ENCODE data around the gene IGF2. TPM values are rescaled to one million over a fixed set of nuclear protein-coding genes. Genes with fewer than 3 reads are reported as not detected.
"Not testable (repeated sequence)": the region's sequence is repeated elsewhere in the genome, so short reads cannot be mapped to it uniquely, and the experiment has no call there.

The IGF2 gene
- polyA plus RNA-seq, 1 donor from 2014 or later = not detected

GRCh38 chr11:2126520-2127085 is 12.6 kb downstream of the IGF2 start:
- TF ChIP-seq EP300 (conservative IDR thresholded peaks at IDR 0.05; ENCODE audit: poor library complexity, severe bottlenecking) (no peak), REST (IDR thresholded peaks at IDR 0.05; ENCODE audit: borderline replicate concordance) (no peak), POLR2AphosphoS5 (IDR thresholded peaks at IDR 0.05) (no peak), SMC3 (conservative IDR thresholded peaks at IDR 0.05; ENCODE audit: poor library complexity) (no peak), CTCF (IDR thresholded peaks at IDR 0.05; ENCODE audit: poor library complexity, severe bottlenecking) (no peak), TAF1 (IDR thresholded peaks at IDR 0.05; ENCODE audit: low read depth) (no peak), RAD21 (conservative IDR thresholded peaks at IDR 0.05) (no peak), MXI1 (conservative IDR thresholded peaks at IDR 0.05; ENCODE audit: poor library complexity, severe bottlenecking) (no peak), EZH2 (IDR thresholded peaks at IDR 0.05; ENCODE audit: borderline replicate concordance, insufficient read depth, low read length, poor library complexity, severe bottlenecking) (no peak)
- no peak overlapping the region for H3K4me3 ChIP-seq (ENCODE audit: low read length)
- H3K79me2 ChIP-seq (replicated peaks; ENCODE audit: insufficient read depth, low read length) = no peaks in the 10 kb centered on the region
- no peak overlapping the region for H3K9ac ChIP-seq (ENCODE audit: low read length)
- no peaks in the 10 kb centered on the region for H4K20me1 ChIP-seq (ENCODE audit: insufficient read depth)
- H3K9me3 ChIP-seq (ENCODE audit: low read length) = no peaks in the 10 kb centered on the region
- H3K36me3 ChIP-seq (ENCODE audit: insufficient read depth, low read length) = no peaks in the 10 kb centered on the region
- no peak overlapping the region for H3K4me2 ChIP-seq (ENCODE audit: low read length)
- H2AFZ ChIP-seq (ENCODE audit: low read depth, low read length) = no peak overlapping the region
- no peaks in the 10 kb centered on the region for H3K27me3 ChIP-seq (ENCODE audit: insufficient read depth, low read depth, low read length)
- H3K9me2 ChIP-seq (ENCODE audit: insufficient read depth, low read length) = no peaks in the 10 kb centered on the region
- H3K27ac ChIP-seq (ENCODE audit: low read length) = no peak overlapping the region
- no peaks in the 10 kb centered on the region for H3F3A ChIP-seq (ENCODE audit: insufficient read depth, low read length, poor library complexity, severe bottlenecking)

GRCh38 chr11:2124736-2125484 is 14.3 kb downstream of the IGF2 start:
- not testable (repeated sequence) for H2AFZ ChIP-seq (ENCODE audit: low read depth, low read length); H3K9me2 ChIP-seq (ENCODE audit: insufficient read depth, low read length); H3K27me3 ChIP-seq (ENCODE audit: insufficient read depth, low read depth, low read length); H3K9ac ChIP-seq (ENCODE audit: low read length); H3K79me2 ChIP-seq (replicated peaks; ENCODE audit: insufficient read depth, low read length); H3K9me3 ChIP-seq (ENCODE audit: low read length); H3K4me2 ChIP-seq (ENCODE audit: low read length); H3K4me3 ChIP-seq (ENCODE audit: low read length); H3K36me3 ChIP-seq (ENCODE audit: insufficient read depth, low read length); H4K20me1 ChIP-seq (ENCODE audit: insufficient read depth); H3K27ac ChIP-seq (ENCODE audit: low read length); H3F3A ChIP-seq (ENCODE audit: insufficient read depth, low read length, poor library complexity, severe bottlenecking)
